HG03095 (cell line): Measurements from ENCODE around the gene MCCD1.
A peak's percentile ranks its signal among the peaks of the same experiment; 100 is the strongest.

ENCODE experiments used
- ATAC-seq: cut with Tn5 transposase; IDR thresholded peaks from one replicate; pipeline ENCODE4 v1.9.1; 2021; ENCODE audit warnings: moderate library complexity; ENCODE audit not compliant: unreplicated experiment

MCCD1 gene

GRCh38 chr6:31568537-31568961 lies 39.8 kb downstream of the MCCD1 start:
- ATAC-seq: peak; percentile 39

- no peak for ATAC-seq
Measured at GRCh38 chr6:31569861-31570536, 41.2 kb downstream of the MCCD1 start.

GRCh38 chr6:31572041-31572911 lies 43.5 kb downstream of the MCCD1 start, which contains the start of gene LTA:
TSS of gene LTA (plus strand) at chr6:31572289. CDS start at chr6:31572743, 454 bp downstream.
- ATAC-seq: peak; percentile 35

- no peak for ATAC-seq
Measured at GRCh38 chr6:31573239-31574105, 44.7 kb downstream of the MCCD1 start.

- no peak for ATAC-seq
Measured at GRCh38 chr6:31574106-31575061, 45.6 kb downstream of the MCCD1 start.

GRCh38 chr6:31575335-31575901 lies 46.7 kb downstream of the MCCD1 start, which contains the start of gene TNF:
TSS of gene TNF (plus strand) at chr6:31575565. CDS start at chr6:31575742, 177 bp downstream.
- no peak for ATAC-seq

- no peak for ATAC-seq
Measured at GRCh38 chr6:31575952-31576685, 47.4 kb downstream of the MCCD1 start.

- ATAC-seq: no peak
Measured at GRCh38 chr6:31576897-31577578, 48.3 kb downstream of the MCCD1 start.

- ATAC-seq: no peak
Measured at GRCh38 chr6:31577579-31577966, 48.8 kb downstream of the MCCD1 start.

- ATAC-seq: no peak
Measured at GRCh38 chr6:31578184-31579118, 49.7 kb downstream of the MCCD1 start.

- no peak for ATAC-seq
Measured at GRCh38 chr6:31579119-31579505, 50.4 kb downstream of the MCCD1 start.
